Psoas muscle (tissue), 8 donors: ENCODE data around the gene ATP1A3. TPM values are rescaled to one million over a fixed set of nuclear protein-coding genes. Genes with fewer than 3 reads are reported as not detected.

Experiments
- ATAC-seq, 4 donors: fragments of 200-7000 bp; cut with Tn5 transposase; one replicate each; pipeline ENCODE4 v1.9.1; 2020; ENCODE audit warnings: moderate library complexity in 3 of 4, mild to moderate bottlenecking in 2 of 4
- DNase-seq, 2 donors: peaks; one replicate each; pipeline ENCODE4 v3.0.0-alpha.2; 2020
- H3K27ac ChIP-seq: fragments of 200-600 bp; one replicate; pipeline ENCODE4 v1.8.0; 2022
- H3K27me3 ChIP-seq, 3 donors: fragments of 200-600 bp in 1 of 3; one replicate each; pipeline versions ENCODE4 v1.6.1 to v1.8.0; 2013 to 2022; ENCODE audit warnings: low read length in 2 of 3, mild to moderate bottlenecking in 2 of 3, moderate library complexity in 1 of 3; ENCODE audit not compliant: insufficient read depth in 3 of 3
- H3K36me3 ChIP-seq, 2 donors: fragments of 200-600 bp in 1 of 2; one replicate each; pipeline versions ENCODE4 v1.6.1 to v1.8.0; 2013 to 2022; ENCODE audit warnings: low read depth in 1 of 2, mild to moderate bottlenecking in 1 of 2, moderate library complexity in 1 of 2; ENCODE audit not compliant: insufficient read depth in 1 of 2
- H3K4me1 ChIP-seq: fragments of 200-600 bp; one replicate; pipeline ENCODE4 v1.8.0; 2022
- H3K4me3 ChIP-seq: fragments of 200-600 bp; one replicate; pipeline ENCODE4 v1.8.0; 2022; ENCODE audit warnings: mild to moderate bottlenecking
- H3K9me3 ChIP-seq: fragments of 200-600 bp; one replicate; pipeline ENCODE4 v1.8.0; 2022
- WGBS, 3 donors: extraction: QIAGEN DNeasy Blood & Tissue Kit; methylation state at CpG; one replicate each; pipeline versions ENCODE4 v1.1.6 to v1.1.7; 2013; 5-methylcytosine and 5-hydroxymethylcytosine counted together
- intact Hi-C, 2 donors: fragments of 100-400 bp; cut with DNase I; formaldehyde crosslinking; loops; one replicate each; pipeline versions ENCODE4 v1.11.0 to v1.14.2; 2022
- polyA plus RNA-seq, 3 donors: library from polyadenylated mRNA; stranded (reverse); fragments of 200-250 nt; gene quantifications; one replicate each; pipeline ENCODE4 v1.2.3, GENCODE V29; 2013
- total RNA-seq, 4 donors: library from RNA; stranded (reverse); fragmentation: NEBNext Ultra II Directional in 2 of 4; extraction: Animal tissue kit (Norgen Biotek cat#: 25700) in 2 of 4; gene quantifications; one replicate each; pipeline versions ENCODE4 v1.2.1 to v1.2.4, GENCODE V29; 2021 to 2023
- TF ChIP-seq, protein P1 (sequence below): fragments of 200-600 bp; IDR thresholded peaks from one replicate; pipeline ENCODE4 v1.8.0; 2022; ENCODE audit warnings: antibody characterized with exemption
- donor health status: healthy with polysubstance abuse.
- donor health status: DM: no; HTN: no; CAD: no; lungs with moderate emphysema.
- donor health status: Bipolar disorder and iron deficiency.
- donor health status: healthy.
- donor health status: DM: yes; HTN: yes; CAD: no.
- donor health status: DM: no; HTN: no; CAD: no.
- donor health status: DM: no; HTN: no; CAD: no.
- donor health status: DM: yes; HTN: yes; CAD: no.

Gene ATP1A3
- total and polyA plus RNA-seq, 7 donors: 0.12 to 0.24 (median 0.16) TPM; not detected in 3

DNA sequence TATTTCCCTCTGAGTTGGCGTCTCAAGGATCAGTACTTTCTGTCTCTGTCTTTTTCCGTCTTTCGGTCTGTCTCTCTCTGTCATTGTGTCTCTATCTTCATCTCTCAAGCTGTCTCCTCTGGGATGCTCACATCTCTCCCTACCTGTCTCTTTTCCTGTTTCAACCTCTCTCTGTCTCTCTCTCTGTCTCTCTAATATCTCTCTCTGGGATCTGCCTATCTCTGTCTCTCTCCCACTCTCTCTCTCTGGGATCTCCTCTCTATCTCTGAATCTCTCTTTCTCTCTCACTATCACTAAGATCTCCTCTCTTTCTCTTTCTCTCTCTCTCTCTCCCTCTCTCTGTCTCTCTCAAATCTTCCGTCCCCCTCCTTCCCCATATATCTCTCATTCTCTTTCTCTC lies 4.0 kb downstream of the ATP1A3 start:
- WGBS, 3 donors: 73 to 89% (median 79%) methylated on average over 4 of the region's 4 CpGs
- DNase-seq: no peak
- peaks cover 0 to 41% (median 16%) of the 10 kb centered on the region in 3 donors for H3K27me3 ChIP-seq
- no peaks in the 10 kb centered on the region for H3K4me1 ChIP-seq
- intact Hi-C loops: no loop called here
- no peak overlapping the region for H3K4me3 ChIP-seq
- H3K27ac ChIP-seq: no peak overlapping the region
- no peaks in the 10 kb centered on the region for H3K9me3 ChIP-seq
- no peak for ATAC-seq
- no peaks in the 10 kb centered on the region for H3K36me3 ChIP-seq
- TF ChIP-seq, protein P1, sequence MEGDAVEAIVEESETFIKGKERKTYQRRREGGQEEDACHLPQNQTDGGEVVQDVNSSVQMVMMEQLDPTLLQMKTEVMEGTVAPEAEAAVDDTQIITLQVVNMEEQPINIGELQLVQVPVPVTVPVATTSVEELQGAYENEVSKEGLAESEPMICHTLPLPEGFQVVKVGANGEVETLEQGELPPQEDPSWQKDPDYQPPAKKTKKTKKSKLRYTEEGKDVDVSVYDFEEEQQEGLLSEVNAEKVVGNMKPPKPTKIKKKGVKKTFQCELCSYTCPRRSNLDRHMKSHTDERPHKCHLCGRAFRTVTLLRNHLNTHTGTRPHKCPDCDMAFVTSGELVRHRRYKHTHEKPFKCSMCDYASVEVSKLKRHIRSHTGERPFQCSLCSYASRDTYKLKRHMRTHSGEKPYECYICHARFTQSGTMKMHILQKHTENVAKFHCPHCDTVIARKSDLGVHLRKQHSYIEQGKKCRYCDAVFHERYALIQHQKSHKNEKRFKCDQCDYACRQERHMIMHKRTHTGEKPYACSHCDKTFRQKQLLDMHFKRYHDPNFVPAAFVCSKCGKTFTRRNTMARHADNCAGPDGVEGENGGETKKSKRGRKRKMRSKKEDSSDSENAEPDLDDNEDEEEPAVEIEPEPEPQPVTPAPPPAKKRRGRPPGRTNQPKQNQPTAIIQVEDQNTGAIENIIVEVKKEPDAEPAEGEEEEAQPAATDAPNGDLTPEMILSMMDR: no peak

DNA sequence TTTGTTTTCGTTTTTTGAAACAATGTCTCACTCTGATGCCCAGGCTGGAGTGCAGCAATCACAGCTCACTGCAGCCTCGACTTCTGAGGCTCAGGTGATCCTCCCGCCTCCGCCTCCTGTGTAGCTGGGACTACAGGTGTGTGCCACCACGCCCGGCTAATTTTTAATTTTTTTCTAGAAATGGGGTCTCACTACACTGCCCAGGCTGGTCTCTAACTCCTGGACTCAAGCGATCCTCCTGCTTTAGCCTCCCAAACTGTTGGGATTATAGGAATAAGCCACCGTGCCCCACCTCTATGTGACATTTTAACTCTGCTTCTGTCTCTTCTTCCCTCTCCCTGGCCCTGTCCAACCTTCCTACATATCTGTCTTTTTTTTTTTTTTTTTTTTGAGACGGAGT lies 5.1 kb downstream of the ATP1A3 start:
- intact Hi-C loops: no loop called here
- H3K36me3 ChIP-seq: no peaks in the 10 kb centered on the region
- peaks cover 0 to 32% (median 16%) of the 10 kb centered on the region in 3 donors for H3K27me3 ChIP-seq
- no peaks in the 10 kb centered on the region for H3K9me3 ChIP-seq
- TF ChIP-seq, protein P1: no peak
- no peak overlapping the region for H3K4me3 ChIP-seq
- H3K27ac ChIP-seq: no peak overlapping the region
- no peaks in the 10 kb centered on the region for H3K4me1 ChIP-seq
- DNase-seq (no peak), ATAC-seq (no peak)
- WGBS, 3 donors: 82 to 86% (median 86%) methylated on average over 9 of the region's 9 CpGs

DNA sequence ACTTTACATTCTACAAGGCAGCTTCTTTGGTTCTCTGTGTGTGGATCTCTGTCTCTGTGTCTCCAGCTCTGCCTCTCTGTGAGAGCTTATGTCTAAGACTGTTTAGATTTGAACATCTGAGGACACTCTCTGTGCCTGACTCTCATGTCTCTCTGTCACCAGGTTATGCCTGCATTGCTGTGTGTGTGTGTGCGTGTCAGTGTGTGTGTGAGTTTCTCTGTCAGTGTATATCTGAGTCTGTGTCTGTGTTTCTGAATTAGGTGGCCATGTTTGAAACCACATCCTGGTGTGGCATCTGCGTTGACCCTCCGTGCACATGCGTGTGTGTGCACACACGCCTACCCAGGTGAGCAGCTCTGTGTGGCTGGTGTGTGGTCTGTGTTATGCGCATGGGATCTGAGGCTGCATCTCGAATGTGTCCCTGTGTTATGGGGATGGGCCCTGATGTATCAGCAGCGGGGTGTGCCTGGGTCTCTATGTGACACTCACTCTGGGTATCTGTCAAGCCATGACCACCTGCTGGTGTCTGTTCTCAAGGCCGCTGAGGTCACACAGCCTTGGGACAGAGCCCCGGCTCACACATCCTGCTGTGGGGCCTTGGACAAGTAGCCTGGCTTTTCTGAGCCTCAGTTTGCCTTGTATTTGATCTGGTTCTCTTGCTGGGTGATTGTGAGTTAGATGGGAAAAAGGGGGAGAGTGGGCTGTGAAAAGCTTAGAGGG lies 6.7 kb downstream of the ATP1A3 start:
- ATAC-seq (no peak), DNase-seq (no peak)
- WGBS, 3 donors: 67 to 77% (median 70%) methylated on average over 10 of the region's 10 CpGs
- Histone ChIP-seq H3K36me3 (no peaks in the 10 kb centered on the region), H3K4me1 (no peaks in the 10 kb centered on the region), H3K9me3 (no peaks in the 10 kb centered on the region), H3K4me3 (no peak overlapping the region), H3K27me3 (peaks cover 0 to 22% (median 6%) of the 10 kb centered on the region in 3 donors), H3K27ac (no peak overlapping the region)
- TF ChIP-seq, protein P1: no peak
- intact Hi-C loops: no loop called here

DNA sequence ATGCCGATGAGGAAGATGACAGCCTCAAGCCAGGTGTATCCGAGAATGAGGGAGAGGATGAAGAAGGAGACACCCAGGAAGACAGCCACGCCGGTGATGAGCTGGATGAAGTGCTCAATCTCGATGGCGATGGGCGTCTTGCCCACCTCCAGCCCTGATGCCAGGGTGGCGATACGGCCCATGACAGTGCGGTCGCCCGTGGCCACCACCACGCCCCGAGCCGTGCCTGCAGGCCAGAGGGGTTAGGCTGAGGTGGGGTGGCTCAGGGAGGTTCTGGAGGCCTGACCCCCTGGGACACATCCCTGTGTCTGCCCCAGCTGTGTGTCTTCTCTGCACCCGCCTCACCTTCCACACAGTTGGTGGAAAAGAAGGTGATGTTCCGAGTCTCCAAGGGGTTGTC lies 9.1 kb downstream of the ATP1A3 start:
- ATAC-seq: no peak
- H3K4me1 ChIP-seq: no peaks in the 10 kb centered on the region
- DNase-seq: no peak
- no peaks in the 10 kb centered on the region for H3K36me3 ChIP-seq
- no peak overlapping the region for H3K4me3 ChIP-seq
- H3K27me3 ChIP-seq: peaks cover 0 to 7% (median 1%) of the 10 kb centered on the region in 3 donors
- intact Hi-C loops: no loop called here
- TF ChIP-seq, protein P1: no peak
- H3K9me3 ChIP-seq: no peaks in the 10 kb centered on the region
- H3K27ac ChIP-seq: no peak overlapping the region
- 82 to 84% (median 83%) methylated on average over 15 to 17 of the region's 17 CpGs for WGBS, 3 donors

DNA sequence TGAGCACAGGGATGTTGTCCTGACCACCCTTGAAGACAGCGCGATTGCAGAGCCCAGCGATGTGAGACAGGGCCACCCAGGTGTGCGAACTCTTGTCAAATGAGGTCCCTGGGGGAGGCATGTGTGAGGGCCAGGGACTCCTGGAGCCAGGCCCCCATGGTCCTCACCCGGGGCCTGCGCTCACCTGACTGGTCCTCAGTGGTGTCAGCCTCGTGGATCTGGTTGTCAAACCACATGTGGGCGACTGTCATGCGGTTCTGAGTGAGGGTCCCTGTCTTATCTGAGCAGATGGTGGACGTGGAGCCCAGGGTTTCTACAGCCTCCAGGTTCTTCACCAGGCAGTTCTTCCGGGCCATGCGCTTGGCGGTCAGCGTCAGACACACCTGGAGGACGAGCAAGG lies 12.3 kb downstream of the ATP1A3 start:
- H3K27me3 ChIP-seq: peaks cover 0 to 5% (median 0%) of the 10 kb centered on the region in 3 donors
- H3K9me3 ChIP-seq: no peaks in the 10 kb centered on the region
- H3K4me3 ChIP-seq: no peak overlapping the region
- TF ChIP-seq, protein P1: no peak
- no peak overlapping the region for H3K27ac ChIP-seq
- no peaks in the 10 kb centered on the region for H3K4me1 ChIP-seq
- intact Hi-C loops: no loop called here
- no peak for DNase-seq
- no peaks in the 10 kb centered on the region for H3K36me3 ChIP-seq
- no peak for ATAC-seq
- WGBS, 3 donors: 84 to 89% (median 88%) methylated on average over 15 of the region's 15 CpGs
